ENCODE measurements around the gene RABGAP1L.

The RABGAP1L gene

DNA sequence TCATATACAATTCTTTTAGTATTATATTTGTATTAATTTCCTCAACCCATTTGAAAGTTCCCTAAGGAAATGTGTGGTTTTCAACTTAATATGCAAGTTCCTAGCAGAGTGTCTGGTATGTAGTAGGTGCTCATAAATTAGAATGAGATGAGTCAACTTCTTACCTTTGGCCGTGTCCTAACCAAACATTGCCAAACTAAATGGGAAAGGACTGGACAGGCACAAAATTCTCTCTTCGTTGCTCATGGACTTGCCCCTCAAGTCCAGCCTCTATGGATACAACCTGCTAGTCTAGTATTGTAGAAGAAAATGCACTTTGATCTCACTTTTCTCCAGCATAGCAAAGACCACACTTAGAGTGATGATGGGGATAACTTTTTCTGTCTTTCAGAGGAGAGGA, 875.5 kb downstream of the RABGAP1L start:
- DNase-seq (ENCODE audit: low read depth, low spot score): no peak
- TF ChIP-seq, protein P1, sequence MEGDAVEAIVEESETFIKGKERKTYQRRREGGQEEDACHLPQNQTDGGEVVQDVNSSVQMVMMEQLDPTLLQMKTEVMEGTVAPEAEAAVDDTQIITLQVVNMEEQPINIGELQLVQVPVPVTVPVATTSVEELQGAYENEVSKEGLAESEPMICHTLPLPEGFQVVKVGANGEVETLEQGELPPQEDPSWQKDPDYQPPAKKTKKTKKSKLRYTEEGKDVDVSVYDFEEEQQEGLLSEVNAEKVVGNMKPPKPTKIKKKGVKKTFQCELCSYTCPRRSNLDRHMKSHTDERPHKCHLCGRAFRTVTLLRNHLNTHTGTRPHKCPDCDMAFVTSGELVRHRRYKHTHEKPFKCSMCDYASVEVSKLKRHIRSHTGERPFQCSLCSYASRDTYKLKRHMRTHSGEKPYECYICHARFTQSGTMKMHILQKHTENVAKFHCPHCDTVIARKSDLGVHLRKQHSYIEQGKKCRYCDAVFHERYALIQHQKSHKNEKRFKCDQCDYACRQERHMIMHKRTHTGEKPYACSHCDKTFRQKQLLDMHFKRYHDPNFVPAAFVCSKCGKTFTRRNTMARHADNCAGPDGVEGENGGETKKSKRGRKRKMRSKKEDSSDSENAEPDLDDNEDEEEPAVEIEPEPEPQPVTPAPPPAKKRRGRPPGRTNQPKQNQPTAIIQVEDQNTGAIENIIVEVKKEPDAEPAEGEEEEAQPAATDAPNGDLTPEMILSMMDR (IDR thresholded peaks at IDR 0.05; ENCODE audit: insufficient read depth, low read length, missing control alignments): no peak
- ChIA-PET CTCF (no interaction called here), POLR2A (no interaction called here)
- no peak overlapping the region for H3K4me3 ChIP-seq (ENCODE audit: low read depth, low read length)

- CTCF ChIA-PET: interaction anchor here (1.8 kb wide), 1 partner anchor 89 kb away, joined by 6 read pairs; no protein-coding TSS in a partner anchor
Observed at GRCh38 chr1:175035865-175036264, 876.5 kb downstream of the RABGAP1L start.

GRCh38 chr1:175036476-175036875, 877.2 kb downstream of the RABGAP1L start:
- POLR2A ChIA-PET: no interaction called here

More at GRCh38 chr1:175035865-175036264, 876.5 kb downstream of the RABGAP1L start:
- TF ChIP-seq, protein P1 (IDR thresholded peaks at IDR 0.05; ENCODE audit: insufficient read depth, low read length, missing control alignments): no peak
- no peak for DNase-seq (ENCODE audit: low read depth, low spot score)
- POLR2A ChIA-PET: no interaction called here
- H3K4me3 ChIP-seq (ENCODE audit: low read depth, low read length): no peak overlapping the region

DNA sequence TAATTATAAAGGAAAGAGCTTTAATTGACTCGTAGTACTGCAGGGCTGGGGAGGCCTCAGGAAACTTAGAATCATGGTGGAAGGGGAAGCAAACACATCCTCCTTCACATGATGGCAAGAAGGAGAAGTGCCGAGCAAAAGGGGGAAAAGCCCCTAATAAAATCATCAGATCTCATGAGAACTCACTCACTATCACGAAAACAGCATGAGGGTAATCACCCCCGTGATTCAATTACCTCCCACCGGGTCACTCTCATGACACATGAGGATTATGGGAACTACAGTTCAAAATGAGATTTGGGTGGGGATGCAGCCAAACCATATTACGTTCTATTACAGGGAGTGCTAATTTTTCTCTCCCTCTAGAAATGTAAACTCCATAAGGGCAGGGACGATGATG, 878.1 kb downstream of the RABGAP1L start:
- no peak for DNase-seq (ENCODE audit: low read depth, low spot score)
- TF ChIP-seq, protein P1 (IDR thresholded peaks at IDR 0.05; ENCODE audit: insufficient read depth, low read length, missing control alignments): no peak
- no peak overlapping the region for H3K4me3 ChIP-seq (ENCODE audit: low read depth, low read length)
- POLR2A ChIA-PET: no interaction called here
- CTCF ChIA-PET: interaction anchor here (1.8 kb wide), 1 partner anchor 88 kb away, joined by 6 read pairs; no protein-coding TSS in a partner anchor

More at GRCh38 chr1:175036476-175036875, 877.2 kb downstream of the RABGAP1L start:
- CTCF ChIA-PET: interaction anchor here (1.8 kb wide), 1 partner anchor 89 kb away, joined by 6 read pairs; no protein-coding TSS in a partner anchor
- no peak overlapping the region for H3K4me3 ChIP-seq (ENCODE audit: low read depth, low read length)
- no peak for DNase-seq (ENCODE audit: low read depth, low spot score)
- TF ChIP-seq, protein P1 (IDR thresholded peaks at IDR 0.05; ENCODE audit: insufficient read depth, low read length, missing control alignments): no peak

GRCh38 chr1:175040324-175040879, 881.1 kb downstream of the RABGAP1L start:
- POLR2A ChIA-PET: interaction anchor here (1.1 kb wide), 1 partner anchor 17 kb away, joined by 3 read pairs; the partner anchor contains the start of gene MRPS14

DNA sequence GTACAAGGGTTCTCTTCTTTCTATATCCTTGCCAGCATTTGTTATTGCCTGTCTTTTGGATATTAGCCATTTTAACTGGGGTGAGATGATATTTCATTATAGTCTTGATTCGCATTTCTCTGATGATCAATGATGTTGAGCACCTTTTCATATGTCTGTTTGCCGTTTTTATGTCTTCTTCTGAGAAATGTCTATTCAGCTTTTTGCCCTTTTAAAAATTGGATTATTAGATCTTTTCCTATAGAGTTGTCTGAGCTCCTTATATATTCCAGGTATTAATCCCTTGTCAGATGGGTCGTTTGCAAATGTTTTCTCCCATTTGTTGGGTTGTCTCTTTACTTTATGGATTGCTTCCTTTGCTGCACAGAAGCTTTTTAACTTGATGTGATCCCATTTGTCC, 883.3 kb downstream of the RABGAP1L start:
- DNase-seq (ENCODE audit: low read depth, low spot score): no peak
- TF ChIP-seq, protein P1 (IDR thresholded peaks at IDR 0.05; ENCODE audit: insufficient read depth, low read length, missing control alignments): no peak
- no peak overlapping the region for H3K4me3 ChIP-seq (ENCODE audit: low read depth, low read length)
- POLR2A ChIA-PET: no interaction called here
- CTCF ChIA-PET: interaction anchor here (1.3 kb wide), 1 partner anchor 13 kb away, joined by 4 read pairs; no protein-coding TSS in a partner anchor

More at GRCh38 chr1:175040324-175040879, 881.1 kb downstream of the RABGAP1L start:
- H3K4me3 ChIP-seq (ENCODE audit: low read depth, low read length): no peak overlapping the region
- TF ChIP-seq, protein P1 (IDR thresholded peaks at IDR 0.05; ENCODE audit: insufficient read depth, low read length, missing control alignments): no peak
- no peak for DNase-seq (ENCODE audit: low read depth, low spot score)
- CTCF ChIA-PET: interaction anchor here (0.9 to 1.3 kb wide), 2 partner anchors 75 to 106 kb away, joined by 3 to 4 read pairs; no protein-coding TSS in a partner anchor
